GM19463 (cell line): ENCODE measurements around the gene ZNF20.

Experiments
- ATAC-seq: cut with Tn5 transposase; IDR thresholded peaks from one replicate; pipeline ENCODE4 v1.9.1; 2021; ENCODE audit warnings: mild to moderate bottlenecking, moderate library complexity; ENCODE audit not compliant: unreplicated experiment

Gene ZNF20

DNA sequence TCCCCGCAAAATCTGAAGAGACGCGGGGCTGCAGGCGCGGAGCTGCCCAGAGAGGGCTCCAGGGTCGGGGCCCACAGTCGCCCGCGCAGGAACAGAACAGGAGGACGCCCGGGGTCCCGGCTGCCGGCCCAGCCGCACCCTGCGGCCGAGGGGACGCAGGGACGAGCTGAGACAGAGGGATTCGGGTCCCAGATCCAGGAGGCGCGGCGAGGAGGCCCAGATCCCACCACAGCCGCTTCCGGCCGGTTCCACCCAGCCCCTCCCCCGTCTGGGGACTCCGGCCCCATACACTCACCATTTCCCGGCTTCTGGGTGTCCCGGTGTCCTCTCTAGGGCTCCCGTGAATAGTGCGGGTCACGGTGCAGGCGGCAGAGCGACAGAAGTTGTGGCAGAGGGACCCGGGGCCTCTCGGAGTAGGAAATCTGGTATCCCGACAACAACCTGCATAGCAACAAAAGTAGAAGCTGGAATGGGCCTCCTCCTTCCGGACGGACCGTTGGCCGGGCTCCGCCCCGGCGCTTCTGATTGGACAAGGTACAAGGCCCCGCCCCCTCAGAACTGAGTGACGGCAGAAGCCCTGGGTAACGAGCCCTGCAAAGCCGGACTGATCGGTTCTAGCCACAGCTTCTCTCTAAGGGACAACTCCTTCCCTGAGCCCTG, at the start of gene ZNF20:
Gene ZNF20 (minus strand): TSS at position 466 of the 660 bp plus-strand sequence. CDS start 168 bp downstream, at position 298.
- peak; percentile 89 for ATAC-seq

GRCh38 chr19:12187625-12188024, 47.5 kb upstream of the ZNF20 start:
- ATAC-seq = no peak

GRCh38 chr19:12180377-12180776, 40.2 kb upstream of the ZNF20 start:
- ATAC-seq = no peak

- ATAC-seq = no peak
These were observed 26.5 kb upstream of the ZNF20 start for GRCh38 chr19:12166626-12167025.

- no peak for ATAC-seq
These were observed 23.7 kb upstream of the ZNF20 start for GRCh38 chr19:12163826-12164225.

DNA sequence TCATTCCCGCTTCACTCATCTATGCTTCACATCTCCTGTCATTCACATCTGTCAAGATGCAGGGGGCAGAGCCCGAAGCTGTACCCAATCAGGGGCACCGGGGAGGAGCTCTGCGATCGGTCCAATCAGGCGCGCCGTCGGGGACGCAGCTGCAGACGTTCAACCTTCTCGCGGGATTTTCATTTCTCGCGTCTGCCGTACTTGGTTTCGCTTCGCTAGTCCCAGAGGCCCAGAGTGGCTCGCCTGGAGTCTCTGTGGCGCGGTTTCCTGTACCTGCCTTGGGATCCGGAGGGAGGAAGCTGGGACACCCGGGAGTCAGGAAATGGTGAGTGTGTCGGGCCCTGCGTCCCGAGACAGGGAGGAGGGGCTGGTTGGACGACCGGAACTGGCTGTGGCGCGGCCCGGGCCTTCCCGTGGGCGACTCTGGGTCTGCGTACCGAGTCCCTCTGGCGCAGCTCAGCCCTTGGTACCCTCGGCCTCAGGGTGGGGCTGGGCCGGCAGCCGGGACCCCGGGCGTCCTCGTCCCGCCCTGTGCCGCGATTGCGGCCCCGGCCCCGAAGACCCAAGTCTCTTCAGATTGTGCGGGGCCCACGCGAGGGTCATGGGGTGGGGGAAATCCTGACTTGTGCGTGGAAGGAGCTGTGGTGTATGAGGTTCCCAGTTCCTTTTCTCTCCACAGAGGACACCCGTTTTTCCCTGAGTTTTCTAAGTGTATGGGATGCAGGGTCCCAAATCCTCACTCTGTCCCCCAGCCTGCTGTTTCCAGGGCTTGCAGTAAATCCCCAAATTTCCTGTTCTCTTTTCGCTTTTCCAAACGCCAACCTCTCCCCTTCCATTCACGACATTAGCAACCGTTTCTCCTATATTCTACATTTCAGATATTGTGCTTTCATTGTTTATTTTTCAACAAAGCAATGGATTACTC, 23.0 kb upstream of the ZNF20 start, which contains the start of gene ZNF136:
Gene ZNF136 (plus strand): TSS at position 215 of the 925 bp plus-strand sequence. CDS start 108 bp downstream, at position 323.
- peak; percentile 98 for ATAC-seq

GRCh38 chr19:12162513-12162881, 22.3 kb upstream of the ZNF20 start:
- no peak for ATAC-seq

- ATAC-seq = no peak
These were observed 19.7 kb upstream of the ZNF20 start for GRCh38 chr19:12159773-12160414.

DNA sequence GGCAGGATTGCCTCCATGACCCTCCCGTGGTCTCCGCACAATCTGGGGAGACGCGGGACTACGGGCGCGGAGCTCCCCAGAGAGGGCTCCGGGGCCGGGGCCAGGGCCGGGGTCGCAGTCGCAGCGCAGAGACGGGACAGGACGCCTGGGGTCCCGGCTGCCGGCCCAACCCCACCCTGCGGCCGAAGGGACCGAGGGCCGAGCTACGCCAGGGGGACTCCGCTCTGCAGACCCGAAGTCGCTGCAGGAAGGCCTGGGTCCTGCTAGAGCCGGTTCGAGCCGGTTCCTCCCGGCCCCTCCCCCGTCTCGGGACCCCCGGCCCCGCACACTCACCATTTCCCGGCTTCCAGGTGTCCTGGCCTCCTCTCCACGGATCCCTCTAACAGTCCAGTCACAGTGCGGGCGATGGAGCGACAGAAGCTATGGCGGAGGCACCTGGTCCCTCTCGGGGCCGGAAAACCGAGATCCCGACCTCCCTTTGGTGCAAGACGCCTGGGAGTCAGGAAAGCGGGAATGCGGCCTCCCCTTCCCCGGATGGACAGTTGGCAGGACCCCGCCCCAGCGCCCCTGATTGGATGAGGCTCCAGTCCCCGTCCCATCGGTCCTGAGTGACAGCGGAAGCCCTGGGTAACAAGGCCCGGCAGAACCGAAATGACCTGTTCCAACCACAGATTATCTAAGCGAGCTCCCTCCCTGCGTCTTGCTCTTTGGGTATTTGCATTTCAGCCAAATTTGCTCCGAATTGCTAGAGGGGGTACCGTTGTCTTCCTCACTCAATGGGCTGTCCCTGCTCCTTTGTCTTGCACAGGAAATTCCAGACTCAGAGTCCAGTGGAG, 16.3 kb upstream of the ZNF20 start, which contains the start of gene ZNF625:
Gene ZNF625 (minus strand): TSS at position 512 of the 836 bp plus-strand sequence. CDS start 176 bp downstream, at position 336.
- peak; percentile 73 for ATAC-seq

DNA sequence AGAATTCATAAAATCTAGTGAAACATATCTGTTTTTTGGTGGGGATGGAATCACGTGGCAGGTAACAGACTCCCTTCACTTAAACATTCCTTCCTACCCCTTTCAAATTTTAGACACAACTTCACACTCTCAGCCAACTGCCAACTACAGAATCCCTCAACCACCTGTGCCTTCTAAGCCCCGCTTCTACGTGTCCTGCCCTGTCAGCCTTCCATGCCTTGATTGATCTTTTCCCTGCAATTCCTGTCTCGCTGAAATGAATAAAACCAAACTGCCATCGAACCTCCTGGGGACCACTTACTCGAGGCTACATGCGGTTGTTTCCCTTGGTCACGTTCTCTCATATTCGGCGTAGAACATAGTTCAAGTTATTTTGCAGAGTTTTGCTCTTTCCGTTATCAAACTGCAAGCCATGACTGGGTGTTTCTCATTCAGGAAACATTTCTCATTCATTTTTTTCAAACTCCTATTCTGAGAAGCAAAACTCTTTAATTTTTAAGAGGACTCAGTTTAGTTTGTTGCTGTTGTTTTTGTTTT, 15.2 kb upstream of the ZNF20 start:
- ATAC-seq = no peak

DNA sequence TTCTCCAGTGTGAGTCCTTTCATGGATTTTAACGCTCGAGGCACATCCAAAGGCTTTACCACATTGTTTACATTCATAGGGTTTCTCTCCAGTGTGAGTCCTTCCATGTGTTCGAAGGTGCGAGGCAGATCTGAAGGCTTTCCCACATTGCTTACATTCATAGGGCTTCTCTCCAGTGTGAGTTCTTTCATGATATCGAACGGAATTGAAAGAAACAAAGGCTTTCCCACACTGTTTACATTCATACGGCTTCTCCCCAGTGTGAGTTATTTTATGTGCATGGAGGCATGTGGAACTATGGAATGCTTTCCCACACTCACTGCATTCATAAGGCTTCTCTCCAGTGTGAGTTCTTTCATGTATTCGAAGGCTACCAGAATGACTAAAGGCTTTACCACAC, 5.2 kb upstream of the ZNF20 start:
- no peak for ATAC-seq

DNA sequence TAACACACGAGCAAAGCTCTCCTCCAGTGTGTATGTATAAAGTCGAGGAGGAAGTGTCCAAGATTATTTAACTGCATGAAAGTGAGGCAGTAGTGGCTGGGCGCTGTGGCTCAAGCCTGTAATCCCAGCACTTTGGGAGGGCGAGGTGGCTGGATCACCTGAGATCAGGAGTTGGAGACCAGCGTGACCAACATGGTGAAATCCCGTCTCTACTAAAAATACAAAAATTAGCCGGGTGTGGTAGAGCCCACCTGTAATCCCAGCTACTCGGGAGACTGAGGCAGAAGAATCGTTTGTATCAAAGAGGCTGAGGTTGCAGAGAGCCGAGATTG, 1.2 kb upstream of the ZNF20 start:
- no peak for ATAC-seq

- peak; percentile 13 for ATAC-seq
These were observed 625 bp upstream of the ZNF20 start for GRCh38 chr19:12140545-12141404.

DNA sequence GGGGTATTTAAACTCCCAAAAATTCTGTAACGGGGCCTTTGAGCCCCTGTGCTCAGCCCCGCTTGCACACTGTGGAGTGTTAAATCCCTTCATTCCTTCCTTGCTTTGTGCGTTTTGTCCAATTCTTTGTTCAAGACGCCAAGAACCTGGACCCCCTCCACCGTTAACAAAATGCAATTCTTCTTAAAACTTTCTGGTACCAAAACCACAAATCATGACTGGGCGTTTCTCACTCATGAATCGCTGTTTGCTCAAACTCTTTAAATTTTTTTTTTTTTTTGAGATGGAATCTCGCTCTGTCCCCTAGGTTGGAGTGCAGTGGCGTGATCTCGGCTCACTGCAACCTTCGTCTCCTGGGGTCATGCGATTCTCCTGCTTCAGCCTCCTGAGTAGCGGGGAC, 881 bp downstream of the ZNF20 start:
- ATAC-seq = no peak

DNA sequence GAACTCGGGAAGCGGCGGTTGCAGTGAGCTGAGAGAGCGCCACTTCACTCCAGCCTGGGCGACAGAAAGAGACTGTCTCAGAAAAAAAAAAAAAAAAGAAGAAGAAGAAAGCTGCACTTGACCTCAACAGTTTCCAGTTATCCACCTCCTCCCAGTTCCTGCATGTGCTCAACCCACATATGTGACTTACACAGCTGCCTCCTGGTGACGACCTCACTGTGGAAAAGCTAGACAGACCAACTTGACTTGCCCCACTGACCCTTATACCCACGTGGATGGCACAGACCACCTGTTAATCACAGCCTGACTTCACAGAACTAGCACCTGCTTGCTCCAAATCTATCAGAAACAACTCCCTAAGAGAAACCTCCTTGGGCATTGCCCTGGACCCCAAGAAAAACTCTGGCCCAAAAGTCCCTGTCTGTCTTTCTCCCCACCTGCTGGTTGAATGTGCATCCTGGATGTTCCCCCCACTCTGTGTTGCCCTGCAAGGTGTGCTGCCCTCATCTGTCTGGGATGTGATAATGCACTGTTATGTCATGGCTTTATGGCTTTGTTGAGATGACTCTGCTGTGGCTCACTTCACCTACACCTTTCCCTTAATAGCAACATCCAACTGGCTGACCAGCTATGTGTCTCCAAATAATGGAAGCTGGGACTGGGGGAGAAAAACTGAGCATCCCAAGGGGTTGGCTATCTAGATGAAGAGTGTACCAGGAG, 2.8 kb downstream of the ZNF20 start:
- ATAC-seq = no peak

GRCh38 chr19:12133069-12133468, 7.1 kb downstream of the ZNF20 start:
- ATAC-seq = no peak

GRCh38 chr19:12126707-12127106, 13.4 kb downstream of the ZNF20 start:
- no peak for ATAC-seq

DNA sequence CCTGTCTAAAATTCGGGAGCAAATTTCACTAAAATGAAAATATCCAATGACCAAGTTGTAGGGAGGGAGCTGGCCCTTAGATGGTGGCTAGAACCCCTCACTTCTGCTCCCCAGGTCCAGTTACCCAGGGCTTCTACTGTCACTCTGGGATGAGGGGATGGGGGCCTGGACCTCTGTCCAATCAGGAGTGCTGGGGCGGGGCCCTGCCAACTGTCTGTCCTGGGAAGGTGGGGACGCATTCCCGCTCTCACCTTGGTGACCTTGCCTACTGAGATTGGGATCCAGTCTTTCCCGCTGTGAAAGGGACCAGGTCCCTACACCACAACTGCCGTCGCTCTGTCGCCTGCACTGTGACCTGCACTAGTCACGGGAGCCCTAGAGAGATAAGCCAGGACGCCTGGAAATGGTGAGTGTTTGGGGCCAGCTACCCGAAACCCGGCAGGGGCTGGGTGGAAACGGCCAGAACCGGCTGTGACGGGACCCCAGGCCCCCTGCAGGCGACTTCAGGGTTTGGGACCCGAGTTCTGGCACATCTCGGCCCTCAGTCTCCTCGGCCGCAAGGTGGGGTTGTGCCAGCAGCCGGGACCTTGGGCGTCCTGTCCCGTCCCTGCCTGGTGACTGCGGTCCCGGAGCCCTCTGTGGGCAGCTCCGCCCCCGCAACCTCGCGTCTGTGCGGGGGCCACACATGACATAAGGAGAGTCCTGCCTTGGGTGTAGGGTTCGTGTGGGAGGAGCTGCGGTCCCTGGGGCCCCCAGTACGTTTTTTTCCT, 22.8 kb downstream of the ZNF20 start:
- ATAC-seq = no peak
